Loucy (cell line): ENCODE measurements around the gene FAM124A.

Source experiments
- H2AFZ ChIP-seq: fragments of 200-600 bp; sonication (generic); 2 replicates; pipeline ENCODE4 v1.6.0; 2016; ENCODE audit warnings: antibody characterized with exemption, mild to moderate bottlenecking, low read length, moderate library complexity
- H3F3A ChIP-seq: fragments of 200-600 bp; 2 replicates; pipeline ENCODE4 v1.6.0; 2016; ENCODE audit warnings: antibody characterized with exemption, low read depth, mild to moderate bottlenecking
- H3K27me3 ChIP-seq: fragments of 200-600 bp; sonication (generic); 2 replicates; pipeline ENCODE4 v1.6.1; 2014; ENCODE audit warnings: low read length, mild to moderate bottlenecking; ENCODE audit not compliant: insufficient read depth, poor library complexity, severe bottlenecking
- H3K36me3 ChIP-seq: fragments of 200-600 bp; sonication (generic); 2 replicates; pipeline ENCODE4 v1.6.1; 2016; ENCODE audit warnings: low read length; ENCODE audit not compliant: insufficient read depth
- H3K4me1 ChIP-seq: fragments of 200-600 bp; sonication (generic); 2 replicates; pipeline ENCODE4 v1.5.1; 2014; ENCODE audit warnings: low read length, mild to moderate bottlenecking; ENCODE audit not compliant: insufficient read depth, poor library complexity, severe bottlenecking
- H3K4me2 ChIP-seq: fragments of 200-600 bp; sonication (generic); 2 replicates; pipeline ENCODE4 v1.6.0; 2014; ENCODE audit warnings: antibody characterized with exemption, low read length, low read depth, mild to moderate bottlenecking; ENCODE audit not compliant: poor library complexity, severe bottlenecking
- H3K4me3 ChIP-seq: fragments of 200-600 bp; sonication (generic); 2 replicates; pipeline ENCODE4 v1.5.1; 2014; ENCODE audit warnings: low read length, mild to moderate bottlenecking, mixed read lengths; ENCODE audit not compliant: poor library complexity, severe bottlenecking
- H3K79me2 ChIP-seq: fragments of 200-600 bp; sonication (generic); 2 replicates; pipeline ENCODE4 v1.6.1; 2014; ENCODE audit warnings: low read length; ENCODE audit not compliant: insufficient read depth
- H3K9ac ChIP-seq: fragments of 200-600 bp; sonication (generic); 2 replicates; pipeline ENCODE4 v1.6.0; 2014; ENCODE audit warnings: mild to moderate bottlenecking, low read depth, low read length, moderate library complexity; ENCODE audit not compliant: poor library complexity, severe bottlenecking
- H3K9me2 ChIP-seq: fragments of 200-600 bp; sonication (generic); replicated peaks from 2 replicates; pipeline ENCODE4 v1.6.1; 2016; ENCODE audit warnings: low read depth, low read length, mixed read lengths
- H3K9me3 ChIP-seq: fragments of 200-600 bp; sonication (generic); 2 replicates; pipeline ENCODE4 v1.6.1; 2014; ENCODE audit warnings: mild to moderate bottlenecking, antibody characterized with exemption, low read length, low read depth; ENCODE audit not compliant: insufficient read depth
- H4K20me1 ChIP-seq: fragments of 200-600 bp; sonication (generic); 2 replicates; pipeline ENCODE4 v1.6.0; 2014; ENCODE audit warnings: antibody characterized with exemption, low read length, mild to moderate bottlenecking; ENCODE audit not compliant: insufficient read depth, poor library complexity, severe bottlenecking
- CTCF ChIP-seq: fragments of 200-600 bp; sonication (generic); conservative IDR thresholded peaks from 2 replicates; pipeline ENCODE4 v1.5.1; 2014; ENCODE audit warnings: mild to moderate bottlenecking, antibody characterized with exemption, low read length
- EZH2phosphoT487 ChIP-seq: fragments of 200-600 bp; IDR thresholded peaks from 2 replicates; pipeline ENCODE4 v1.6.1; 2018; ENCODE audit warnings: antibody characterized with exemption, mild to moderate bottlenecking, moderate library complexity, borderline replicate concordance

Gene FAM124A

GRCh38 chr13:51326777-51327176 is 104.6 kb downstream of the FAM124A start:
- no peaks in the 10 kb centered on the region for H4K20me1 ChIP-seq
- H3K27me3 ChIP-seq = no peaks in the 10 kb centered on the region
- no peaks in the 10 kb centered on the region for H3K79me2 ChIP-seq
- no peaks in the 10 kb centered on the region for H3K4me1 ChIP-seq
- no peak for TF ChIP-seq EZH2phosphoT487
- no peak for TF ChIP-seq CTCF
- H3K36me3 ChIP-seq = no peaks in the 10 kb centered on the region
- no peak overlapping the region for H2AFZ ChIP-seq
- no peak overlapping the region for H3K4me2 ChIP-seq
- no peak overlapping the region for H3K9ac ChIP-seq
- no peaks in the 10 kb centered on the region for H3K9me3 ChIP-seq
- H3K9me2 ChIP-seq = no peaks in the 10 kb centered on the region
- no peak overlapping the region for H3K4me3 ChIP-seq
- H3F3A ChIP-seq = no peaks in the 10 kb centered on the region

GRCh38 chr13:51327961-51328360 is 105.8 kb downstream of the FAM124A start:
- Histone ChIP-seq H3K79me2 (no peaks in the 10 kb centered on the region), H3K4me1 (no peaks in the 10 kb centered on the region), H3F3A (no peaks in the 10 kb centered on the region), H3K9me3 (no peaks in the 10 kb centered on the region), H3K4me2 (no peak overlapping the region), H3K9ac (no peak overlapping the region), H3K9me2 (no peaks in the 10 kb centered on the region), H3K4me3 (no peak overlapping the region), H3K27me3 (no peaks in the 10 kb centered on the region), H4K20me1 (no peaks in the 10 kb centered on the region), H3K36me3 (no peaks in the 10 kb centered on the region), H2AFZ (no peak overlapping the region)
- TF ChIP-seq EZH2phosphoT487 (no peak), CTCF (no peak)

GRCh38 chr13:51328488-51328887 is 106.3 kb downstream of the FAM124A start:
- Histone ChIP-seq H2AFZ (no peak overlapping the region), H3K79me2 (no peaks in the 10 kb centered on the region), H3K36me3 (no peaks in the 10 kb centered on the region), H3K27me3 (no peaks in the 10 kb centered on the region), H3K9me3 (no peaks in the 10 kb centered on the region), H3F3A (no peaks in the 10 kb centered on the region), H4K20me1 (no peaks in the 10 kb centered on the region), H3K9me2 (no peaks in the 10 kb centered on the region), H3K4me1 (no peaks in the 10 kb centered on the region), H3K4me2 (no peak overlapping the region), H3K9ac (no peak overlapping the region), H3K4me3 (no peak overlapping the region)
- no peak for TF ChIP-seq CTCF
- no peak for TF ChIP-seq EZH2phosphoT487
